ENCODE results near the gene C4BPA. TPM values are rescaled to one million over a fixed set of nuclear protein-coding genes. Genes with fewer than 3 reads are reported as not detected.

The C4BPA gene
- total RNA-seq, 1 experiment from 2014 or later, result not detected

DNA sequence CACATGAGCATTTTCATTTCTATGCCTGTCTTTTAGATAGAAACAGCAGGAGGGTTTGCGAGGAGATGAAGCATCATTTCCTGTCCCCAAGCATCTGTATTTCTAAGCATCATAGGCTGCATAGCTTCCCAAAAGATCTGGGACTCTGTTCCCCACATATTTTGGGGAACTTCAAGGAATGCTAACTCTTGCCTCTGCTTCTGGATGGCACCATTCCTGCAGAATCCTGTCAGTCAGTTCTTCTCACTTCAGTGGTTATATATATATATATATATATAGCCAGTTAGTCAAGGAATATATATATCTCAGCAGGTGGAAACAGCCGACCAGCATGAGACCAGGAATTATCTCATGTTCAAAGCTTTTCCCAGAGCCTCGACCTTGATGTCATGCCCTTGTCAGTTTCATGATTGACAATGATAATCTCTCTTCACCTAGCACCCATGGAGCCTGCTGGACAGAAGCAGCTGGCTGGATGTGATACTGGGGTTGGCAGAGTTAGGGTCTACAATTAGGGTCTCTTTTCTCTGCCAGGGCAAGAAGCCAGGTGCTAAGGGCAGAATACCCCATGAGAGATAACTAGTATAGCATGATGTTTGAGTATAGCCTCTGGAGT lies 48.5 kb upstream of the C4BPA start:
- Histone ChIP-seq H3K9me3 (ENCODE audit: low read length) (no peaks in the 10 kb centered on the region), H3K4me1 (ENCODE audit: insufficient read depth, low read length) (peaks cover 40% of the 10 kb centered on the region), H3K27ac (ENCODE audit: low read length) (no peak overlapping the region), H3K79me2 (ENCODE audit: low read length) (peaks cover 43% of the 10 kb centered on the region), H3K36me3 (ENCODE audit: low read depth, low read length) (peaks cover 12% of the 10 kb centered on the region; the same call in 1 of the 2 replicates), H3K9me2 (replicated peaks; ENCODE audit: low read length) (no peaks in the 10 kb centered on the region), H2AFZ (ENCODE audit: low read length) (no peak overlapping the region), H3K9ac (ENCODE audit: low read length) (no peak overlapping the region), H3K4me2 (ENCODE audit: low read length) (peak overlapping the region; percentile 89), H3K27me3 (ENCODE audit: low read length) (no peaks in the 10 kb centered on the region), H3K4me3 (ENCODE audit: low read length) (no peak overlapping the region), H3F3A (ENCODE audit: low read length, unreplicated experiment) (peaks cover 11% of the 10 kb centered on the region), H4K20me1 (ENCODE audit: low read length) (no peaks in the 10 kb centered on the region)
- ATAC-seq, result no peak
- ChIA-PET CTCF (interaction anchor here (0.5 kb wide), 1 partner anchor 33 kb away, joined by 4 read pairs; no protein-coding TSS in a partner anchor), POLR2A (ENCODE audit: unreplicated experiment) (interaction anchor here (0.6 kb wide), 2 partner anchors 23 to 1771 kb away, joined by 4 to 8 read pairs; partner anchors contain the start of gene C1orf116)
- intact Hi-C loops (cut with micrococcal nuclease), result loop anchor here (10.0 kb wide), 2 partner anchors 371 to 421 kb away; partner anchors contain the start of genes DYRK3 and MAPKAPK2
- no peak for DNase-seq
- TF ChIP-seq EZH2phosphoT487 (IDR thresholded peaks at IDR 0.05; ENCODE audit: borderline replicate concordance, low read length), result no peak
- no peak for TF ChIP-seq EZH2 (IDR thresholded peaks at IDR 0.05; ENCODE audit: low read length, unreplicated experiment)
- TF ChIP-seq, protein P1, sequence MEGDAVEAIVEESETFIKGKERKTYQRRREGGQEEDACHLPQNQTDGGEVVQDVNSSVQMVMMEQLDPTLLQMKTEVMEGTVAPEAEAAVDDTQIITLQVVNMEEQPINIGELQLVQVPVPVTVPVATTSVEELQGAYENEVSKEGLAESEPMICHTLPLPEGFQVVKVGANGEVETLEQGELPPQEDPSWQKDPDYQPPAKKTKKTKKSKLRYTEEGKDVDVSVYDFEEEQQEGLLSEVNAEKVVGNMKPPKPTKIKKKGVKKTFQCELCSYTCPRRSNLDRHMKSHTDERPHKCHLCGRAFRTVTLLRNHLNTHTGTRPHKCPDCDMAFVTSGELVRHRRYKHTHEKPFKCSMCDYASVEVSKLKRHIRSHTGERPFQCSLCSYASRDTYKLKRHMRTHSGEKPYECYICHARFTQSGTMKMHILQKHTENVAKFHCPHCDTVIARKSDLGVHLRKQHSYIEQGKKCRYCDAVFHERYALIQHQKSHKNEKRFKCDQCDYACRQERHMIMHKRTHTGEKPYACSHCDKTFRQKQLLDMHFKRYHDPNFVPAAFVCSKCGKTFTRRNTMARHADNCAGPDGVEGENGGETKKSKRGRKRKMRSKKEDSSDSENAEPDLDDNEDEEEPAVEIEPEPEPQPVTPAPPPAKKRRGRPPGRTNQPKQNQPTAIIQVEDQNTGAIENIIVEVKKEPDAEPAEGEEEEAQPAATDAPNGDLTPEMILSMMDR (conservative IDR thresholded peaks at IDR 0.05; ENCODE audit: low read depth, low read length), result no peak
- no TSS peak for BruUV-seq (replicated peaks)

DNA sequence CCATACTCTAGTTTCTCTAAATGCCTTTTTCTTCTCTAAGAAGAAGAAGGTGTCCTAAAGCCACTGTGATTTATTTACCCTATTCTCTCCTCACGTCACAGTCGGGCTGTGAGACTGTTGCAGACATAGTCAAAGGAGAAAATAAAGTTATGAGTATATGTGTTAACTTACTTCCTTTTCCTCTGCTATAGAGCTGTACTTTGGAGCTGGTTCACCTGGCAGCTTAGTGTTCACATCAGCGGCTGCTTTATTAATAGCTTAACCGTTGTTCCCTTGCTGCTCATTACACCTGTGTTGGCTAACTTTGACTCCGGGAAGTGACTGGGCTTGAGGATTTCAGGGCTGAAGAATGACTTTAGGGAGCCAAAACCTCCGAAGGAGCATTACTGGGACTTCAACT lies 47.4 kb upstream of the C4BPA start:
- Histone ChIP-seq H4K20me1 (ENCODE audit: low read length) (no peaks in the 10 kb centered on the region), H3K9me2 (replicated peaks; ENCODE audit: low read length) (no peaks in the 10 kb centered on the region), H3K27me3 (ENCODE audit: low read length) (no peaks in the 10 kb centered on the region), H3K9ac (ENCODE audit: low read length) (no peak overlapping the region), H3K36me3 (ENCODE audit: low read depth, low read length) (peaks cover 16% of the 10 kb centered on the region; the same call in 1 of the 2 replicates), H3K4me3 (ENCODE audit: low read length) (no peak overlapping the region), H3K4me2 (ENCODE audit: low read length) (no peak overlapping the region), H2AFZ (ENCODE audit: low read length) (no peak overlapping the region), H3K79me2 (ENCODE audit: low read length) (peaks cover 37% of the 10 kb centered on the region), H3K27ac (ENCODE audit: low read length) (no peak overlapping the region), H3K9me3 (ENCODE audit: low read length) (no peaks in the 10 kb centered on the region), H3K4me1 (ENCODE audit: insufficient read depth, low read length) (peaks cover 32% of the 10 kb centered on the region), H3F3A (ENCODE audit: low read length, unreplicated experiment) (peaks cover 4% of the 10 kb centered on the region)
- no TSS peak for BruUV-seq (replicated peaks)
- ChIA-PET CTCF (no interaction called here), POLR2A (ENCODE audit: unreplicated experiment) (no interaction called here)
- intact Hi-C loops (cut with micrococcal nuclease), result loop anchor here (10.0 kb wide), 2 partner anchors 372 to 422 kb away; partner anchors contain the start of genes DYRK3 and MAPKAPK2
- DNase-seq (no peak), ATAC-seq (no peak)
- TF ChIP-seq EZH2phosphoT487 (IDR thresholded peaks at IDR 0.05; ENCODE audit: borderline replicate concordance, low read length), result no peak
- TF ChIP-seq, protein P1 (conservative IDR thresholded peaks at IDR 0.05; ENCODE audit: low read depth, low read length), result no peak
- no peak for TF ChIP-seq EZH2 (IDR thresholded peaks at IDR 0.05; ENCODE audit: low read length, unreplicated experiment)

DNA sequence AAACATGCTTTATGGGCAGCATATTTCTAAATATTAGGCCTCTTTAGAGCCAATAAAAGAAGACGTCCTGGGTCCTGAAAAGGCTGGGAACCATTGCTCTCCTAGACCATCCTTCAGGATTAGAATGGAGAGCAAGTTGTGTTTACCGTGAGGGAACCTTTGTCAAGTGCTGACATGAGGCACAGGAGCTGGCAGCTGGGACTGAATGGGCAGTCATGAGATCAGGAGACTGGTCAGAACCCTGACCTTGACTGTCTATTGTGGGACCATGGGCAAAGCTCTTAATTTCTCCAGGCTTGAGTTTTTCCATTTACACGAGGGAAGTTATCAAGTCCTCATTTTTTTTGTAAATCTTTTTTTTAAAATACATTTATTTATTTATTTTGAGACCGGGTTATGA lies 45.8 kb upstream of the C4BPA start:
- H3K9ac ChIP-seq (ENCODE audit: low read length), result no peak overlapping the region
- no peaks in the 10 kb centered on the region for H3K9me2 ChIP-seq (replicated peaks; ENCODE audit: low read length)
- H3K4me2 ChIP-seq (ENCODE audit: low read length), result no peak overlapping the region
- no peaks in the 10 kb centered on the region for H3K27me3 ChIP-seq (ENCODE audit: low read length)
- H3K36me3 ChIP-seq (ENCODE audit: low read depth, low read length), result peaks cover 32% of the 10 kb centered on the region
- H3K9me3 ChIP-seq (ENCODE audit: low read length), result no peaks in the 10 kb centered on the region
- no peaks in the 10 kb centered on the region for H4K20me1 ChIP-seq (ENCODE audit: low read length)
- ChIA-PET CTCF (no interaction called here), POLR2A (ENCODE audit: unreplicated experiment) (interaction anchor here (0.6 kb wide), 1 partner anchor 26 kb away, joined by 3 read pairs; no protein-coding TSS in a partner anchor)
- no peaks in the 10 kb centered on the region for H3F3A ChIP-seq (ENCODE audit: low read length, unreplicated experiment)
- no peak for ATAC-seq
- peaks cover 27% of the 10 kb centered on the region for H3K79me2 ChIP-seq (ENCODE audit: low read length)
- H2AFZ ChIP-seq (ENCODE audit: low read length), result no peak overlapping the region
- TF ChIP-seq EZH2phosphoT487 (IDR thresholded peaks at IDR 0.05; ENCODE audit: borderline replicate concordance, low read length), result no peak
- TF ChIP-seq, protein P1 (conservative IDR thresholded peaks at IDR 0.05; ENCODE audit: low read depth, low read length), result no peak
- TF ChIP-seq EZH2 (IDR thresholded peaks at IDR 0.05; ENCODE audit: low read length, unreplicated experiment), result no peak
- intact Hi-C loops (cut with micrococcal nuclease), result loop anchor here (10.0 kb wide), 2 partner anchors 373 to 423 kb away; partner anchors contain the start of genes DYRK3 and MAPKAPK2
- BruUV-seq (replicated peaks), result no TSS peak
- peaks cover 21% of the 10 kb centered on the region for H3K4me1 ChIP-seq (ENCODE audit: insufficient read depth, low read length)
- no peak overlapping the region for H3K27ac ChIP-seq (ENCODE audit: low read length)
- DNase-seq, result no peak
- H3K4me3 ChIP-seq (ENCODE audit: low read length), result no peak overlapping the region
